K562 (cell line): Measurements from ENCODE around the gene NEMF. TPM values are rescaled to one million over a fixed set of nuclear protein-coding genes. Genes with fewer than 3 reads are reported as not detected.

Experiments
- CBX8 ChIP-seq: fragments of 200-600 bp; sonication (generic); IDR thresholded peaks from 2 replicates; pipeline ENCODE4 v1.6.1; 2012; ENCODE audit warnings: borderline replicate concordance, mixed run types, low read depth, mild to moderate bottlenecking, moderate library complexity, mixed read lengths, low read length, control low read depth, inconsistent platforms; ENCODE audit not compliant: poor library complexity, severe bottlenecking; ENCODE audit errors: extremely low read depth
- CC2D1A ChIP-seq: fragments of 450-650 bp; IDR thresholded peaks from 2 replicates; pipeline ENCODE4 v1.6.1; 2017; ENCODE audit warnings: mild to moderate bottlenecking
- CREM ChIP-seq: IDR thresholded peaks from 2 replicates; pipeline ENCODE4 v1.6.1; 2014; ENCODE audit warnings: antibody characterized with exemption, low read depth
- FOXA1 ChIP-seq: fragments of 450-650 bp; IDR thresholded peaks from 2 replicates; pipeline ENCODE4 v1.6.1; 2016; ENCODE audit warnings: mild to moderate bottlenecking, borderline replicate concordance
- HCFC1 ChIP-seq: IDR thresholded peaks from 2 replicates; pipeline ENCODE4 v1.6.1; 2012; ENCODE audit warnings: low read depth, low read length, improper control_type of control experiment
- MCM2 ChIP-seq: fragments of 450-650 bp; IDR thresholded peaks from 2 replicates; pipeline ENCODE4 v1.6.1; 2017; ENCODE audit warnings: low read depth, mild to moderate bottlenecking
- POLR2G ChIP-seq: fragments of 200-400 bp; formaldehyde crosslinking; IDR thresholded peaks from 2 replicates; pipeline ENCODE4 v1.6.1; 2017; ENCODE audit warnings: low read depth, mild to moderate bottlenecking, antibody characterized with exemption, low read length, moderate library complexity
- RCOR1 ChIP-seq, 2 experiments: IDR thresholded peaks; 2 replicates each; pipeline ENCODE4 v1.6.1; 2012; ENCODE audit warnings: low read depth in 2 of 2, low read length in 2 of 2, borderline replicate concordance in 1 of 2, improper control_type of control experiment in 1 of 2
- RFX1 ChIP-seq: fragments of 450-650 bp; IDR thresholded peaks from 2 replicates; pipeline ENCODE4 v1.6.1; 2016; ENCODE audit warnings: mild to moderate bottlenecking, moderate library complexity
- SAP30 ChIP-seq: fragments of 200-600 bp; sonication (generic); IDR thresholded peaks from 2 replicates; pipeline ENCODE4 v1.6.1; 2012; ENCODE audit warnings: borderline replicate concordance, low read depth, mild to moderate bottlenecking, moderate library complexity, low read length, control low read depth, inconsistent platforms; ENCODE audit not compliant: insufficient read depth, poor library complexity, severe bottlenecking
- SREBF2 ChIP-seq: sonication (generic); formaldehyde crosslinking; IDR thresholded peaks from 2 replicates; pipeline ENCODE4 v1.4.0; 2020; ENCODE audit warnings: mild to moderate bottlenecking, missing genetic modification reagents
- TAL1 ChIP-seq: fragments of 450-650 bp; IDR thresholded peaks from 2 replicates; pipeline ENCODE4 v1.6.1; 2016; ENCODE audit warnings: mild to moderate bottlenecking
- ZNF589 ChIP-seq: fragments of 200-800 bp; sonication (Bioruptor generic); IDR thresholded peaks from 2 replicates; pipeline ENCODE4 v1.6.1; 2016; ENCODE audit warnings: low read depth, missing genetic modification characterization, missing compliant biosample characterization
- ZNF644 ChIP-seq: fragments of 200-800 bp; sonication (Bioruptor generic); IDR thresholded peaks from 2 replicates; pipeline ENCODE4 v1.6.1; 2016; ENCODE audit warnings: low read depth, missing genetic modification characterization, missing compliant biosample characterization
- polyA plus RNA-seq, 8 experiments: library from polyadenylated mRNA; depleted of rRNA in 4 of 8; stranded (reverse) in 5 of 8; unstranded in 3 of 8; fragments of >200 nt; fragmentation: Nextera tagmentation in 2 of 8; fragmentation: Illumina TruSeq in 1 of 8; extraction: Ambion mirVana in 2 of 8; extraction: Trizol in 1 of 8; gene quantifications; 2 replicates each; pipeline versions ENCODE4 v1.2.1 to v1.2.3, GENCODE V29; 2011 to 2014; ENCODE audit warnings: inconsistent platforms in 1 of 8, missing spikeins in 1 of 8
- total RNA-seq, 7 experiments: library from RNA; depleted of rRNA in 6 of 7; stranded (reverse); fragments of >200 nt in 6 of 7; fragmentation: Illumina TruSeq in 2 of 7; extraction: Trizol in 2 of 7; gene quantifications; 2 replicates each; pipeline versions ENCODE4 v1.2.1 to v1.2.3, GENCODE V29; 2011 to 2021; ENCODE audit warnings: low replicate concordance in 1 of 7
- TF ChIP-seq, protein P1 (sequence below): sonication (generic); formaldehyde crosslinking; IDR thresholded peaks from 2 replicates; pipeline ENCODE4 v1.9.0; 2022; ENCODE audit warnings: mild to moderate bottlenecking, missing genetic modification reagents
- TF ChIP-seq, protein P2 (sequence below): fragments of 450-650 bp; IDR thresholded peaks from 2 replicates; pipeline ENCODE4 v1.6.1; 2014; ENCODE audit warnings: low read depth, mild to moderate bottlenecking, moderate library complexity, borderline replicate concordance
- TF ChIP-seq, protein P3 (sequence below), 2 experiments: IDR thresholded peaks; 2 replicates each; pipeline ENCODE4 v1.6.1; 2011; ENCODE audit warnings: borderline replicate concordance in 1 of 2, control low read depth in 1 of 2, low read depth in 1 of 2, low read length in 1 of 2, mild to moderate bottlenecking in 1 of 2, mixed read lengths in 1 of 2, moderate library complexity in 1 of 2; ENCODE audit not compliant: insufficient read depth in 1 of 2, insufficient read length in 1 of 2, poor library complexity in 1 of 2, severe bottlenecking in 1 of 2; ENCODE audit errors: extremely low read depth in 1 of 2
- TF ChIP-seq, protein P4 (sequence below): fragments of 450-650 bp; formaldehyde crosslinking; IDR thresholded peaks from 2 replicates; pipeline ENCODE4 v1.4.0; 2020; ENCODE audit warnings: mild to moderate bottlenecking, moderate library complexity
- TF ChIP-seq, protein P5 (sequence below): fragments of 450-650 bp; IDR thresholded peaks from 2 replicates; pipeline ENCODE4 v1.6.1; 2016; ENCODE audit warnings: borderline replicate concordance

The NEMF gene
- total and polyA plus RNA-seq, 9 of the 15 experiments (the other 6 are each of a cell fraction or from before 2014, with no cell fraction given): 38.8 to 94.4 (median 61.0) TPM

DNA sequence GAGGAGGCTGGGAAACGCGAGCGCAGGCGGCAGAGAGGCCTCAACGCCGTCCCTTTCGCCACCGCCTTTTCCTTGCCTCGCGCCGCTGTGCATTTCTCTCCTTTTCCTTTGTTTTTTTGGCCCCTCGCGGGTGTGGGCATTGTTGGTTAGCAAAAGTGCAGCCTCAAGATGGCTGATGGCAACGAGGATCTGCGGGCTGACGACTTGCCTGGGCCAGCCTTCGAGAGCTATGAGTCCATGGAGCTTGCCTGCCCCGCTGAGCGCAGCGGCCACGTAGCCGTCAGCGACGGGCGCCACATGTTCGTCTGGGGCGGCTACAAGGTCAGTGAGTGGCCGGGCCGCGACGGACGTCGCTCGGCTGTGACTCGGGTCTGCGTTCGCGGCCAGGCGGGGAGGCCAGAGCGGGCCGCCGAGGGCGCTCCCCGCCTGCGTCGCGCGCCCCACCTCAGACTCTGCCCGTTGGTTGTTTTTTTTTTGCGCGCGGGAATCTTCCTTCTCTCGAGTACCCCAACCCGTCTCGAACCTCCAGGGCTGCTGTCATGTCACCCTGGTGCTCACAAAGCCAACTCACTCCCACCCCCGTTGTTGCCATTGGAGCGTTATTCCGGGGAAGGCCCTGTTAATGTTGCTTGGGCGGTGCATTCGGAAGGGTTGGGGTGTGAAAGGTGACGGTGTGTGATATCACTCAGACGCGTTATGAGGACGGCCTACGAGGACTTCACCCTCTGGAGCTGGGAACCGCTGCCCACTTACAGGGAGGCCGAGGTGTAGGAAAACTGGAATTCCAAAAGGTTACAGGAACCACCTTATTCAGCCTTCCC, 84.1 kb downstream of the NEMF start (continued):
- TF ChIP-seq SREBF2 (CRISPR knock-in tag) (no peak), SAP30 (peak; percentile 35), POLR2G (peak; percentile 84), CREM (peak; percentile 84), RCOR1 (IDR thresholded peaks at IDR 0.05; ENCODE audit: borderline replicate concordance in 1 of 2, low read depth in 2 of 2, low read length in 2 of 2) (no peak), HCFC1 (peak; percentile 57), TAL1 (no peak), ZNF589 (no peak), RFX1 (peak; percentile 10; the same call in 1 of the 2 replicates), CBX8 (no peak), FOXA1 (no peak), ZNF644 (tag) (no peak), CC2D1A (no peak), MCM2 (no peak)
- TF ChIP-seq, protein P1, sequence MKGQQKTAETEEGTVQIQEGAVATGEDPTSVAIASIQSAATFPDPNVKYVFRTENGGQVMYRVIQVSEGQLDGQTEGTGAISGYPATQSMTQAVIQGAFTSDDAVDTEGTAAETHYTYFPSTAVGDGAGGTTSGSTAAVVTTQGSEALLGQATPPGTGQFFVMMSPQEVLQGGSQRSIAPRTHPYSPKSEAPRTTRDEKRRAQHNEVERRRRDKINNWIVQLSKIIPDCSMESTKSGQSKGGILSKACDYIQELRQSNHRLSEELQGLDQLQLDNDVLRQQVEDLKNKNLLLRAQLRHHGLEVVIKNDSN (CRISPR knock-in tag): peak; percentile 47; the same call in 1 of the 2 replicates
- TF ChIP-seq, protein P2, sequence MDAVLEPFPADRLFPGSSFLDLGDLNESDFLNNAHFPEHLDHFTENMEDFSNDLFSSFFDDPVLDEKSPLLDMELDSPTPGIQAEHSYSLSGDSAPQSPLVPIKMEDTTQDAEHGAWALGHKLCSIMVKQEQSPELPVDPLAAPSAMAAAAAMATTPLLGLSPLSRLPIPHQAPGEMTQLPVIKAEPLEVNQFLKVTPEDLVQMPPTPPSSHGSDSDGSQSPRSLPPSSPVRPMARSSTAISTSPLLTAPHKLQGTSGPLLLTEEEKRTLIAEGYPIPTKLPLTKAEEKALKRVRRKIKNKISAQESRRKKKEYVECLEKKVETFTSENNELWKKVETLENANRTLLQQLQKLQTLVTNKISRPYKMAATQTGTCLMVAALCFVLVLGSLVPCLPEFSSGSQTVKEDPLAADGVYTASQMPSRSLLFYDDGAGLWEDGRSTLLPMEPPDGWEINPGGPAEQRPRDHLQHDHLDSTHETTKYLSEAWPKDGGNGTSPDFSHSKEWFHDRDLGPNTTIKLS: peak; percentile 90; the same call in 1 of the 2 replicates
- TF ChIP-seq, protein P3, sequence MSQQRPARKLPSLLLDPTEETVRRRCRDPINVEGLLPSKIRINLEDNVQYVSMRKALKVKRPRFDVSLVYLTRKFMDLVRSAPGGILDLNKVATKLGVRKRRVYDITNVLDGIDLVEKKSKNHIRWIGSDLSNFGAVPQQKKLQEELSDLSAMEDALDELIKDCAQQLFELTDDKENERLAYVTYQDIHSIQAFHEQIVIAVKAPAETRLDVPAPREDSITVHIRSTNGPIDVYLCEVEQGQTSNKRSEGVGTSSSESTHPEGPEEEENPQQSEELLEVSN (IDR thresholded peaks at IDR 0.05; ENCODE audit: borderline replicate concordance in 1 of 2, extremely low read depth in 1 of 2, insufficient read depth in 1 of 2, insufficient read length in 1 of 2, low read depth in 1 of 2, low read length in 1 of 2, poor library complexity in 1 of 2, severe bottlenecking in 1 of 2): peak; percentile 67 to 68
- TF ChIP-seq, protein P4, sequence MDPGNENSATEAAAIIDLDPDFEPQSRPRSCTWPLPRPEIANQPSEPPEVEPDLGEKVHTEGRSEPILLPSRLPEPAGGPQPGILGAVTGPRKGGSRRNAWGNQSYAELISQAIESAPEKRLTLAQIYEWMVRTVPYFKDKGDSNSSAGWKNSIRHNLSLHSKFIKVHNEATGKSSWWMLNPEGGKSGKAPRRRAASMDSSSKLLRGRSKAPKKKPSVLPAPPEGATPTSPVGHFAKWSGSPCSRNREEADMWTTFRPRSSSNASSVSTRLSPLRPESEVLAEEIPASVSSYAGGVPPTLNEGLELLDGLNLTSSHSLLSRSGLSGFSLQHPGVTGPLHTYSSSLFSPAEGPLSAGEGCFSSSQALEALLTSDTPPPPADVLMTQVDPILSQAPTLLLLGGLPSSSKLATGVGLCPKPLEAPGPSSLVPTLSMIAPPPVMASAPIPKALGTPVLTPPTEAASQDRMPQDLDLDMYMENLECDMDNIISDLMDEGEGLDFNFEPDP (CRISPR knock-in tag): no peak
- TF ChIP-seq, protein P5, sequence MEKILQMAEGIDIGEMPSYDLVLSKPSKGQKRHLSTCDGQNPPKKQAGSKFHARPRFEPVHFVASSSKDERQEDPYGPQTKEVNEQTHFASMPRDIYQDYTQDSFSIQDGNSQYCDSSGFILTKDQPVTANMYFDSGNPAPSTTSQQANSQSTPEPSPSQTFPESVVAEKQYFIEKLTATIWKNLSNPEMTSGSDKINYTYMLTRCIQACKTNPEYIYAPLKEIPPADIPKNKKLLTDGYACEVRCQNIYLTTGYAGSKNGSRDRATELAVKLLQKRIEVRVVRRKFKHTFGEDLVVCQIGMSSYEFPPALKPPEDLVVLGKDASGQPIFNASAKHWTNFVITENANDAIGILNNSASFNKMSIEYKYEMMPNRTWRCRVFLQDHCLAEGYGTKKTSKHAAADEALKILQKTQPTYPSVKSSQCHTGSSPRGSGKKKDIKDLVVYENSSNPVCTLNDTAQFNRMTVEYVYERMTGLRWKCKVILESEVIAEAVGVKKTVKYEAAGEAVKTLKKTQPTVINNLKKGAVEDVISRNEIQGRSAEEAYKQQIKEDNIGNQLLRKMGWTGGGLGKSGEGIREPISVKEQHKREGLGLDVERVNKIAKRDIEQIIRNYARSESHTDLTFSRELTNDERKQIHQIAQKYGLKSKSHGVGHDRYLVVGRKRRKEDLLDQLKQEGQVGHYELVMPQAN: peak; percentile 44; the same call in 1 of the 2 replicates
